Hepatocyte (in vitro differentiated cells): Measurements from ENCODE around the gene CTDSPL2.

Source experiments
- EZH2 ChIP-seq: fragments of 200-600 bp; sonication (generic); IDR thresholded peaks from 2 replicates; pipeline ENCODE4 v1.6.1; 2016; ENCODE audit warnings: antibody characterized with exemption, mild to moderate bottlenecking, borderline replicate concordance
- TF ChIP-seq, protein P1 (sequence below): fragments of 200-600 bp; sonication (generic); IDR thresholded peaks from 2 replicates; pipeline ENCODE4 v1.5.1; 2016; ENCODE audit warnings: antibody characterized with exemption, mild to moderate bottlenecking; ENCODE audit not compliant: poor library complexity

DNA sequence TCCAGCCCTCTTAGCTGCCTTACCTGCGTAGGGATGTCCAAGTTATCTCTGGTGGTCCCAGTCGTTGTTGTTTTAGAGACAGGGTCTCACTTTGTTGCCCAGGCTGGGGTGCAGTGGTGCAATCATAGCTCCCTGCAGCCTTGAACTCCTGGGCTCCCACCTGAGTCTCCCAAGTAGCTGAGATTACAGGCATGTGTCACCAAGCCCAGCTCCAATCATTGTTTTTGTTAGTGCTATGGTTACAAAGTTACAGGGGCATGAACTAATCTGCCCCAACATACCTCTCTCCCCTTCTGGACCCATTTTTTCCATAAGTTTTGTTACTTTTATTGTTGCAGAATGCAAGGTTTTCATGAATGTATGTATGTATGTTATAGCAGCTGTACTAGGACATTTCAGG lies 54.7 kb downstream of the CTDSPL2 start:
- TF ChIP-seq, protein P1, sequence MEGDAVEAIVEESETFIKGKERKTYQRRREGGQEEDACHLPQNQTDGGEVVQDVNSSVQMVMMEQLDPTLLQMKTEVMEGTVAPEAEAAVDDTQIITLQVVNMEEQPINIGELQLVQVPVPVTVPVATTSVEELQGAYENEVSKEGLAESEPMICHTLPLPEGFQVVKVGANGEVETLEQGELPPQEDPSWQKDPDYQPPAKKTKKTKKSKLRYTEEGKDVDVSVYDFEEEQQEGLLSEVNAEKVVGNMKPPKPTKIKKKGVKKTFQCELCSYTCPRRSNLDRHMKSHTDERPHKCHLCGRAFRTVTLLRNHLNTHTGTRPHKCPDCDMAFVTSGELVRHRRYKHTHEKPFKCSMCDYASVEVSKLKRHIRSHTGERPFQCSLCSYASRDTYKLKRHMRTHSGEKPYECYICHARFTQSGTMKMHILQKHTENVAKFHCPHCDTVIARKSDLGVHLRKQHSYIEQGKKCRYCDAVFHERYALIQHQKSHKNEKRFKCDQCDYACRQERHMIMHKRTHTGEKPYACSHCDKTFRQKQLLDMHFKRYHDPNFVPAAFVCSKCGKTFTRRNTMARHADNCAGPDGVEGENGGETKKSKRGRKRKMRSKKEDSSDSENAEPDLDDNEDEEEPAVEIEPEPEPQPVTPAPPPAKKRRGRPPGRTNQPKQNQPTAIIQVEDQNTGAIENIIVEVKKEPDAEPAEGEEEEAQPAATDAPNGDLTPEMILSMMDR, result no peak
- TF ChIP-seq EZH2, result no peak
